A673 (cell line): ENCODE measurements around the gene DHPS. TPM values are rescaled to one million over a fixed set of nuclear protein-coding genes. Genes with fewer than 3 reads are reported as not detected.

Experiments used
- BruUV-seq: library from RNA; stranded (reverse); fragments of 400-500 nt; replicated peaks from 2 replicates; lab custom pipeline; 2021; lab: Mats Ljungman, UMichigan
- CTCF ChIA-PET: fragments of 300-600 bp; sonication (Branson Sonifier 250); formaldehyde crosslinking; loops from one replicate; lab custom pipeline; 2022; ENCODE audit warnings: antibody characterized with exemption; lab: Charles Lee
- POLR2A ChIA-PET: fragments of 300-600 bp; sonication (Branson Sonifier 250); formaldehyde crosslinking; loops from one replicate; lab custom pipeline; 2022; ENCODE audit warnings: antibody characterized with exemption; ENCODE audit not compliant: low non-redundant PET; lab: Charles Lee
- DNase-seq: peaks from one replicate; pipeline ENCODE4 v3.0.0-alpha.2; 2015; ENCODE audit warnings: low spot score
- H3K27ac ChIP-seq: fragments of 200-600 bp; sonication (generic); 2 replicates; pipeline ENCODE4 v1.5.1; 2016; ENCODE audit warnings: mixed run types, low read depth, mild to moderate bottlenecking, mixed read lengths, antibody characterized with exemption, low read length; ENCODE audit not compliant: poor library complexity, severe bottlenecking
- H3K27me3 ChIP-seq: fragments of 200-600 bp; sonication (generic); replicated peaks from 2 replicates; pipeline ENCODE4 v1.6.1; 2017; ENCODE audit warnings: mixed run types, low read depth, mild to moderate bottlenecking, mixed read lengths, antibody characterized with exemption, low read length; ENCODE audit not compliant: insufficient read depth, poor library complexity
- H3K36me3 ChIP-seq: fragments of 200-600 bp; sonication (generic); 2 replicates; pipeline ENCODE4 v1.6.1; 2016; ENCODE audit warnings: mixed run types, mild to moderate bottlenecking, mixed read lengths, antibody characterized with exemption, low read length; ENCODE audit not compliant: insufficient read depth, poor library complexity, severe bottlenecking
- H3K4me1 ChIP-seq: fragments of 200-600 bp; sonication (generic); 2 replicates; pipeline ENCODE4 v1.6.1; 2017; ENCODE audit warnings: mixed run types, mild to moderate bottlenecking, mixed read lengths, antibody characterized with exemption, low read length; ENCODE audit not compliant: insufficient read depth, poor library complexity, severe bottlenecking
- H3K4me3 ChIP-seq: fragments of 200-600 bp; sonication (generic); 2 replicates; pipeline ENCODE4 v1.5.1; 2016; ENCODE audit warnings: low read depth, mixed run types, mild to moderate bottlenecking, mixed read lengths, low read length; ENCODE audit not compliant: poor library complexity, severe bottlenecking
- H3K9me3 ChIP-seq: fragments of 200-600 bp; sonication (generic); 2 replicates; pipeline ENCODE4 v1.6.1; 2016; ENCODE audit warnings: mixed run types, low read depth, mild to moderate bottlenecking, mixed read lengths, antibody characterized with exemption, low read length; ENCODE audit not compliant: poor library complexity, severe bottlenecking
- CTCF ChIP-seq: fragments of 300-800, 200-600 bp; sonication (generic); conservative IDR thresholded peaks from 2 replicates; pipeline ENCODE4 v1.5.1; 2017; ENCODE audit warnings: low read depth, mild to moderate bottlenecking, antibody characterized with exemption, low read length, moderate library complexity, mixed read lengths
- EZH2 ChIP-seq: fragments of 200-600 bp; sonication (generic); IDR thresholded peaks from 2 replicates; pipeline ENCODE4 v1.6.1; 2017; ENCODE audit warnings: borderline replicate concordance, low read depth, mild to moderate bottlenecking, mixed read lengths, antibody characterized with exemption, low read length; ENCODE audit not compliant: poor library complexity, severe bottlenecking
- intact Hi-C: fragments of 100-400 bp; cut with micrococcal nuclease; formaldehyde crosslinking; loops from one replicate; pipeline ENCODE4 v1.10.0; 2022; ENCODE audit not compliant: unreplicated experiment
- total RNA-seq: library from RNA; stranded (reverse); gene quantifications from 2 replicates; pipeline ENCODE4 v1.2.3, GENCODE V29; 2021

The DHPS gene
- total RNA-seq, 1 experiment from 2014 or later = 117 TPM

- Histone ChIP-seq H3K27me3 (no peaks in the 10 kb centered on the region), H3K4me1 (no peaks in the 10 kb centered on the region), H3K9me3 (no peaks in the 10 kb centered on the region), H3K4me3 (no peak overlapping the region), H3K27ac (no peak overlapping the region), H3K36me3 (peaks cover 91% of the 10 kb centered on the region)
- DNase-seq = no peak
- TF ChIP-seq CTCF (no peak), EZH2 (no peak)
- POLR2A ChIA-PET = interaction anchor here (0.9 kb wide), 1 partner anchor 15 kb away, joined by 3 read pairs; the partner anchor contains the start of gene FBXW9
- CTCF ChIA-PET = no interaction called here
- intact Hi-C loops = no loop called here
- no TSS peak for BruUV-seq
These were observed 29.5 kb upstream of the DHPS start for GRCh38 chr19:12711187-12711586.

- ChIA-PET CTCF (no interaction called here), POLR2A (no interaction called here)
- no peaks in the 10 kb centered on the region for H3K9me3 ChIP-seq
- no peaks in the 10 kb centered on the region for H3K27me3 ChIP-seq
- H3K4me1 ChIP-seq = no peaks in the 10 kb centered on the region
- no peak for DNase-seq
- intact Hi-C loops = no loop called here
- BruUV-seq = no TSS peak
- no peak overlapping the region for H3K4me3 ChIP-seq
- TF ChIP-seq EZH2 (no peak), CTCF (no peak)
- peaks cover 90% of the 10 kb centered on the region for H3K36me3 ChIP-seq
- no peak overlapping the region for H3K27ac ChIP-seq
These were observed 27.0 kb upstream of the DHPS start for GRCh38 chr19:12708641-12709040.

GRCh38 chr19:12706332-12706718 lies 24.6 kb upstream of the DHPS start:
- POLR2A ChIA-PET = no interaction called here
- no peak for TF ChIP-seq CTCF
- TF ChIP-seq EZH2 = no peak
- H3K27ac ChIP-seq = no peak overlapping the region
- intact Hi-C loops = no loop called here
- H3K27me3 ChIP-seq = no peaks in the 10 kb centered on the region
- H3K4me3 ChIP-seq = no peak overlapping the region
- DNase-seq = no peak
- no peaks in the 10 kb centered on the region for H3K9me3 ChIP-seq
- CTCF ChIA-PET = interaction anchor here (0.5 kb wide), 1 partner anchor 10 kb away, joined by 8 read pairs; no protein-coding TSS in a partner anchor
- H3K36me3 ChIP-seq = peaks cover 96% of the 10 kb centered on the region
- BruUV-seq = no TSS peak
- no peaks in the 10 kb centered on the region for H3K4me1 ChIP-seq
